Central memory CD8-positive, alpha-beta T cell (primary cell): ENCODE measurements around the gene PHKB.
"Not testable (repeated sequence)": the region's sequence is repeated elsewhere in the genome, so short reads cannot be mapped to it uniquely, and the experiment has no call there.

Source experiments
- ATAC-seq: fragments of 150-1000 bp; cut with Tn5 transposase; replicated peaks from 2 replicates; pipeline ENCODE4 v1.10.0; 2022; ENCODE audit warnings: mild to moderate bottlenecking, moderate FRiP score, moderate number of reproducible peaks; ENCODE audit not compliant: poor library complexity, severe bottlenecking; ENCODE audit errors: extremely low read depth
- DNase-seq, 2 donors: peaks; one replicate each; pipeline ENCODE4 v3.0.0; 2021; ENCODE audit warnings: low spot score in 2 of 2
- H3K27ac Mint-ChIP-seq: one replicate; pipeline ENCODE4 v1.8.0; 2022; ENCODE audit warnings: low read depth, mild to moderate bottlenecking, moderate library complexity, mixed read lengths
- H3K27me3 Mint-ChIP-seq: one replicate; pipeline ENCODE4 v1.8.0; 2022; ENCODE audit warnings: mixed read lengths
- H3K36me3 Mint-ChIP-seq: one replicate; pipeline ENCODE4 v1.8.0; 2022; ENCODE audit warnings: mild to moderate bottlenecking, moderate library complexity, mixed read lengths; ENCODE audit not compliant: insufficient read depth
- H3K4me1 Mint-ChIP-seq: one replicate; pipeline ENCODE4 v1.8.0; 2022; ENCODE audit warnings: mixed read lengths
- H3K4me3 Mint-ChIP-seq: one replicate; pipeline ENCODE4 v1.8.0; 2022; ENCODE audit warnings: mild to moderate bottlenecking, moderate library complexity, mixed read lengths
- H3K9me3 Mint-ChIP-seq: one replicate; pipeline ENCODE4 v1.8.0; 2022; ENCODE audit warnings: mixed read lengths

PHKB gene

GRCh38 chr16:47460711-47461597, at the start of gene PHKB, which contains the start of gene ITFG1:
PHKB (plus strand) TSS chr16:47461331; CDS start chr16:47461351, 20 bp downstream.
ITFG1 (minus strand) TSS chr16:47461063; CDS start chr16:47461045, 18 bp downstream.
- Mint-ChIP-seq H3K27me3 (no peaks in the 10 kb centered on the region), H3K4me3 (peak within 1 kb of the TSS; percentile 86), H3K27ac (peak within 1 kb of the TSS; percentile 97), H3K4me1 (peaks cover 50% of the 10 kb centered on the region), H3K36me3 (peaks cover 31% of the 10 kb centered on the region), H3K9me3 (no peaks in the 10 kb centered on the region)
- ATAC-seq (peak; percentile 97), DNase-seq (peak; percentile 93 to 95)

DNA sequence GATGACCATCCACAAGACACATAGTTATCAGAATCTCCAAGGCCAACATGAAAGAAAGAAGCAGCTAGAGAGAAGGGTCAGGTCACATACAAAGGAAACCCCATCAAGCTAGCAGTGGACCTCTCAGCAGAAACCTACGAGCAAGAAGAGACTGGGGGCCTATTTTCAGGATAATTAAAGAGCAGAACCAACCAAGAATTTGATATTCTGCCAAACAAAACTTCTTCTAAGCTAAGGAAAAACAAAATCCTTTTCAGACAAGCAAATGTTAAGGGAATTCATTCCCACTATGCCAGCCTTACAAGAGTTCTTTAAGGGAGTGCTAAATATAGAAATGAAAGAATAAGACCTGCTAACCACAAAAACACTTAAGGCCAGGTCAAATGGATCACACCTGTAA, 48.1 kb upstream of the PHKB start:
- Mint-ChIP-seq H3K4me1 (peaks cover 29% of the 10 kb centered on the region), H3K4me3 (no peak overlapping the region)

GRCh38 chr16:47416869-47417268, 44.3 kb upstream of the PHKB start:
- Mint-ChIP-seq H3K4me3 (no peak overlapping the region), H3K27ac (no peak overlapping the region), H3K36me3 (peaks cover 5% of the 10 kb centered on the region), H3K4me1 (peaks cover 13% of the 10 kb centered on the region), H3K27me3 (no peaks in the 10 kb centered on the region), H3K9me3 (no peaks in the 10 kb centered on the region)
- no peak for DNase-seq
- ATAC-seq = no peak

More for the DNA sequence above, 48.1 kb upstream of the PHKB start:
- DNase-seq (no peak), ATAC-seq (no peak)
- Mint-ChIP-seq H3K27me3 (no peaks in the 10 kb centered on the region), H3K9me3 (no peaks in the 10 kb centered on the region), H3K27ac (no peak overlapping the region), H3K36me3 (no peaks in the 10 kb centered on the region)

DNA sequence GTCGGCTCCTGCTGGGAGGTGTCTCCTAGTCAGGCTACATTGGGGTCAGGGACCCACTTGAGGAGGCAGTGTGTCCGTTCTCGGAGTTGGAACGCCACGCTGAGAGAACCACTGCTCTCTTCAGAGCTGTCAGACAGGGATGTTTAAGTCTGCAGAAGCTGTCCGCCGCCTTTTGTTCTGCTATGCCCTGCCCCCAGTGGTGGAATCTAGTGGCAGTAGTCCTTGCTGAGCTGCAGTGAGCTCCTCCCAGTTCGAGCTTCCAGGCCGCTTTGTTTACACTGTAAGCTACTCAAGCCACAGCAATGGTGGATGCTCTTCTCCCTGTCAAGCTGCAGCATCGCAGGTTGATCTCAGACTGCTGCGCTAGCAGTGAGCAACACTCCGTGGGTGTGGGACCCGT, 36.3 kb upstream of the PHKB start:
- peaks cover 20% of the 10 kb centered on the region for H3K36me3 Mint-ChIP-seq
- ATAC-seq (no peak), DNase-seq (no peak)
- no peaks in the 10 kb centered on the region for H3K27me3 Mint-ChIP-seq
- no peak overlapping the region for H3K27ac Mint-ChIP-seq
- H3K4me1 Mint-ChIP-seq = no peaks in the 10 kb centered on the region
- H3K9me3 Mint-ChIP-seq = no peaks in the 10 kb centered on the region
- H3K4me3 Mint-ChIP-seq = no peak overlapping the region

GRCh38 chr16:47426806-47427205, 34.3 kb upstream of the PHKB start:
- Mint-ChIP-seq H3K4me1 (peaks cover 1% of the 10 kb centered on the region), H3K4me3 (no peak overlapping the region), H3K36me3 (peaks cover 17% of the 10 kb centered on the region), H3K27me3 (no peaks in the 10 kb centered on the region), H3K27ac (no peak overlapping the region), H3K9me3 (no peaks in the 10 kb centered on the region)
- DNase-seq (no peak), ATAC-seq (no peak)

DNA sequence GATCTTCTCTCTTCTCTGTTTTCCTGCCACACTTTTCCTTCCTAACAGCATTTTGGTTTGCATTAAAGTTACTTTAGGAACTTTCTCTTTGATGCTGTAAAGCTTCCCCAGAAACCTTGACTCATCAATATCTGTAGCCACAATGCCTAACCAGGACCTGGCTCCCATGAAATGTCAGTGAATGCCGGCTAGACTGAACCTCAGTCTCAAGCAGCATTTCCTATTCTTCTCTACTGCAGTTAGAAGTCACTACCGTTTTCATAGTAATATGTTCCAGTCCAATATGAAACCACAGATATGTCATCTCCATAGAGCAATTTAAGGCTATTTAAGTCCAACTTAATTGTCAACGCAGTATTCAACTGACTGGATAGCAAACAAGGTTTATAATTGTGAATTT, 29.2 kb upstream of the PHKB start:
- peaks cover 16% of the 10 kb centered on the region for H3K4me1 Mint-ChIP-seq
- H3K27ac Mint-ChIP-seq = no peak overlapping the region
- H3K36me3 Mint-ChIP-seq = peaks cover 12% of the 10 kb centered on the region
- H3K4me3 Mint-ChIP-seq = no peak overlapping the region
- no peaks in the 10 kb centered on the region for H3K27me3 Mint-ChIP-seq
- DNase-seq (no peak), ATAC-seq (no peak)
- H3K9me3 Mint-ChIP-seq = no peaks in the 10 kb centered on the region

DNA sequence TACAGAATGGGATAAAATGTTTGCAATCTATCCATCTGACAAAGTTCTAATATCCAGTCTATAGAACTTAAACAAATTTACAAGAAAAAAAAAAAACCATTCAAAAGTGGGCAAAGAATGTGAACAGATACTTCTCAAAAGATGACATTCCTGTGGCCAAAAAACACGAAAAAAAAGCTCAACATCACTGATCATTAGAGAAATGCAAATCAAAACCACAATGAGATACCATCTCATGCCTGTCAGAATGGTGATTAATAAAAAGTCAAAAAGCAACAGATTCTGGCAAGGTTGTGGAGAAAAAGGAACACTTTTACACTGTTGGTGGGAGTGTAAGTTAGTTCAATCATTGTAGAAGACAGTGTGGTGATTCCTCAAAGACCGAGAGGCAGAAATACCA, 26.9 kb upstream of the PHKB start:
- H3K27ac Mint-ChIP-seq, H3K4me3 Mint-ChIP-seq, H3K9me3 Mint-ChIP-seq, DNase-seq, H3K36me3 Mint-ChIP-seq, H3K27me3 Mint-ChIP-seq, ATAC-seq: not testable (repeated sequence)
- H3K4me1 Mint-ChIP-seq = peaks cover 22% of the 10 kb centered on the region

DNA sequence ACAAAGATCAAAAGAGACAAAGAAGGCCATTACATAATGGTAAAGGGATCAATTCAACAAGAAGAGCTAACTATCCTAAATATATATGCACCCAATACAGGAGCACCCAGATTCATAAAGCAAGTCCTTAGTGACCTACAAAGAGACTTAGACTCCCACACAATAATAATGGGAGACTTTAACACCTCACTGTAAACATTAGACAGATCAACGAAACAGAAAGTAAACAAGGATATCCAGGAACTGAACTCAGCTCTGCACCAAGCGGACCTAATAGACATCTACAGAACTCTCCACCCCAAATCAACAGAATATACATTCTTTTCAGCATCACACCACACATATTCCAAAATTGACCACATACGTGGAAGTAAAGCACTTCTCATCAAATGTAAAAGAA, 21.1 kb upstream of the PHKB start:
- H3K9me3 Mint-ChIP-seq, DNase-seq: not testable (repeated sequence)

GRCh38 chr16:47442884-47443283, 18.2 kb upstream of the PHKB start:
- not testable (repeated sequence) for H3K9me3 Mint-ChIP-seq, H3K27me3 Mint-ChIP-seq, DNase-seq, H3K36me3 Mint-ChIP-seq, ATAC-seq, H3K27ac Mint-ChIP-seq, H3K4me3 Mint-ChIP-seq
- H3K4me1 Mint-ChIP-seq = peaks cover 38% of the 10 kb centered on the region

More for the DNA sequence above, 21.1 kb upstream of the PHKB start:
- H3K36me3 Mint-ChIP-seq, ATAC-seq, H3K27ac Mint-ChIP-seq, H3K27me3 Mint-ChIP-seq, H3K4me3 Mint-ChIP-seq: not testable (repeated sequence)
- peaks cover 38% of the 10 kb centered on the region for H3K4me1 Mint-ChIP-seq

GRCh38 chr16:47446431-47446830, 14.7 kb upstream of the PHKB start:
- no peak for DNase-seq
- ATAC-seq = no peak
- no peak overlapping the region for H3K27ac Mint-ChIP-seq
- H3K27me3 Mint-ChIP-seq = no peaks in the 10 kb centered on the region
- H3K4me3 Mint-ChIP-seq = no peak overlapping the region
- peaks cover 31% of the 10 kb centered on the region for H3K4me1 Mint-ChIP-seq
- H3K9me3 Mint-ChIP-seq = no peaks in the 10 kb centered on the region
- H3K36me3 Mint-ChIP-seq = peaks cover 17% of the 10 kb centered on the region

DNA sequence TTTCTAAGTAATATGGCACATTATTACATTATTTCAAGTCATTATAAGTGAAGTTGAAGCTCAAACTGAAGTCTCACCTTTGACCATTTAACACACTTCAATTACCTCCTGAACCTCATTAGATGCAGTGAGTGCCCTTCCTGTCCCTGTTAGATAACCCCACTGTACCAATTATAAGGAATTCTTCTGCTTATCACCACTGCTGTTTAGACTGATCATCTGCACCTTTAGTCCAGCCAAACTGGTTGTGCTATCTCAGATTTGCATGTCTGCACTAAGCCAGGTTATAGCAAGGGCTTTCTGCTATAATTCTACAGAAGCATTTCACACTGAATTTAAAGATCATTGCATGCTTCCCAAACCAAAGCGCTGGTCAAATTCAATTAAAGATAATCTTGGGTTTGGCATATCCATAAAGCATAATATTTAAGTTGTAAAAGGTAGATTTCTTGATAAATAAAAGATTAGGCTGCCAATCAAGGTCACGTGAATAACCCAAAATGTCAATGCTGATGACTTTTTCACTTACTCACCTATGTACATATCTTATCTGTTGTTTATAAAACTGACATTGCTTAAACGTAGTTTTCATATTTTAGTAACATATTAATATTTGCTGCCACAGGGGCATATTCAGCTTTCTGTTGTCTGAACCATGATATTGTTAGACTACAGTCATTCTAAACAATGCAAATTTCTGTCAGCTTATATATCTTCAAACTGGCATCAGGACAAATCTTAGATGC, 12.1 kb upstream of the PHKB start:
- Mint-ChIP-seq H3K36me3 (peaks cover 33% of the 10 kb centered on the region), H3K9me3 (no peaks in the 10 kb centered on the region)

GRCh38 chr16:47449788-47450187, 11.3 kb upstream of the PHKB start:
- ATAC-seq (no peak), DNase-seq (no peak)
- Mint-ChIP-seq H3K36me3 (peaks cover 36% of the 10 kb centered on the region), H3K4me1 (peaks cover 20% of the 10 kb centered on the region), H3K27ac (no peak overlapping the region), H3K9me3 (no peaks in the 10 kb centered on the region), H3K27me3 (no peaks in the 10 kb centered on the region), H3K4me3 (no peak overlapping the region)

More for the DNA sequence above, 12.1 kb upstream of the PHKB start:
- DNase-seq (no peak), ATAC-seq (no peak)
- Mint-ChIP-seq H3K27ac (no peak overlapping the region), H3K4me1 (peaks cover 20% of the 10 kb centered on the region), H3K27me3 (no peaks in the 10 kb centered on the region), H3K4me3 (no peak overlapping the region)

DNA sequence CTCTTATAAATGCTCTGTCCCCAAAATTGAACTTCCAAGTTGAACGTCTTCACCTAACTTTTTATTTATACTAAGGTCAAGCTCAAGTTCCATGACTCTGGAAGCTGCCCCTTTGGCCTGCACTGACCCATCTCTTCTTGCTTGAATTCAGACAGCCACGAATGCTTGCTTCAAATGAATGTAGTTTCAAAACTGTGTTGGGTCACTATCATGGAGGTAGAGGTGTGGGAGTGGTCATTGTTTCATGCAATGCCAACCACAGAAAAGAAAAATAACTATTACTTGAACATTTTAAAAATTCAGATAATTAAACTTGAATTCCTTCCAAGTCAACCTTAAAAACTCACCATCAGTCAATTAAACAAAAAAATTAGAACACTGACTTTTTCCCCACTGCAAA, 2.8 kb upstream of the PHKB start:
- DNase-seq (no peak), ATAC-seq (no peak)
- no peaks in the 10 kb centered on the region for H3K9me3 Mint-ChIP-seq
- no peak overlapping the region for H3K4me3 Mint-ChIP-seq
- peaks cover 46% of the 10 kb centered on the region for H3K36me3 Mint-ChIP-seq
- H3K27me3 Mint-ChIP-seq = no peaks in the 10 kb centered on the region
- H3K27ac Mint-ChIP-seq = no peak overlapping the region
- H3K4me1 Mint-ChIP-seq = peaks cover 43% of the 10 kb centered on the region
